ENCODE measurements around the gene GFRA4.

The GFRA4 gene

GRCh38 chr20:3693376-3693775 is 30.2 kb upstream of the GFRA4 start:
- no peak for DNase-seq

GRCh38 chr20:3692706-3693294 is 29.6 kb upstream of the GFRA4 start:
- no peak for DNase-seq

GRCh38 chr20:3691897-3692296 is 28.7 kb upstream of the GFRA4 start:
- no peak for DNase-seq

DNA sequence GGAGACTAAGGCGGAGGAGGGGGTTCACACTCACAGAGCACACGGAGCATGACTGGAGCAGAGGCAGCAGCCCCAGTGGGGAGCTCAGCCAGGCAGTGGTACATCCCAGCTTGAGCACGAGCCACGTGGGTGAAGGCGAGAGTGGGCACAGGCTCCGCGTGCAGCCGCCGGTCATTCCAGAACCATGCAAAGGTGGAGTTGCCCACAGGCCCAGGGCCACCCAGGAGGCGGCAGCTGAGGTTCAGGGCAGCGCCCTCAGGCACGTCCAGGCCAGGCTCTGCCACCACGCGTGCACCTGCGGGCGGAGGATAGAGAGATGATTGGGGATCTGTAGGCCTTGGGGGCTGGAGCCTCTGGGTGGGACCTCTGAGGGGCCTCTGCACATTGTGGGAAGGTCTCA is 28.1 kb upstream of the GFRA4 start:
- DNase-seq: no peak

DNA sequence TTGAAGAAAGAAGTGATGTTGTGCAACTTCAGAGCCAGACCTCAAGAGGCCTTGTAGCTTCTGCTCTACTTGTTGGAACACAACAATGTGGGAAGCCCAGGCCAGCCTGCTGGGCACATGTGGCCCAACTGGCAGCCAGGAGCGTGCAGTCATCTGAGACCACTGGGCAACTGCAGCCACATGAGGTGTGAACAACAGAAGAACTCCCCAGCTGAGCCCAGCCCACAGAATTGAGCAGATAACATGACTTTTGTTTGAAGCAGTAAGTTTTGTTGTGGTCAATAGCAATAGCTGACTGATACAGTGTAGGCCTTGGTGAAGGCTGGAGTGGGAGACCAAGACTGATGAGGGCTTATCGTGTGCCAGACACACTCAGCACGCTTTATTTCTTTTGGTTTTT is 27.2 kb upstream of the GFRA4 start:
- no peak for DNase-seq

DNA sequence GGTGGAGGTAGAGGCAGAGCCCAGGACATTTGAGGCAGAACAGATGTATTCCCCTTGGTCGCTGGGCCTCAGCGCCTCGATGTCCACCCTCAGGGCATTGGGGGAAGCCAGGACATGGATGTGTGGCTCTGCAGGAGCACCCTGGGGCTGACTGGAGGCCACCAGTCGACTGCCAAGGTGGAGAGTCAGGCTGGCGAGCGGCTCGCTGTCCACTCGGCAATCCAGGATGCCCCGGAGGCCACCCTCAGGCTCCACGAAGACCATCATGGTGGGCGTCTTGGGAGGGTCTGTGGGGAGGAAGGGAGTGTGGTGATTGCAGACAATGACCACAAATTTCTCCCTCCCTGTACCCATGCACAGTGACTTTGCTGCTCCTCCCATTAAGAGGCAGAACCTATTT is 26.8 kb upstream of the GFRA4 start:
- no peak for DNase-seq

DNA sequence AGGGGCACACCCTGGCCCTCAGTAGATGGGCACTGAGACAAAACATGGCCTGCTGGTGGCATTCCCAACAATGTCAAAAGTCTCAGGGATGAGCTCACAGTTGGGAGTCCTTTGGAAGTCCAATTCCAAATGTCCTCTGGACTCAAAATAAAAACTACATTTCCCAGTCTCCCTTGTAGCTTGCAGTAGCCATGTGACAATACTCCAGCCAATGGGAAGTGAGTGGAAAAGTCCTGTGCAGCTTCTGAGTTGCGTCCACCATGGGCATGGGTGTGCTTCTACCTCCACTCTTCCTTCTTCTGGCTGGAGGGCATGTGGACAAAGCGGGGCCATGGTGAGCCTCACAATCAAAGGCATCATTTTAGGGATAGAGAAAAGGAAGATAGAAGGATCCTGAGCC is 24.5 kb upstream of the GFRA4 start:
- no peak for DNase-seq

GRCh38 chr20:3686867-3687321 is 23.7 kb upstream of the GFRA4 start:
- no peak for DNase-seq

DNA sequence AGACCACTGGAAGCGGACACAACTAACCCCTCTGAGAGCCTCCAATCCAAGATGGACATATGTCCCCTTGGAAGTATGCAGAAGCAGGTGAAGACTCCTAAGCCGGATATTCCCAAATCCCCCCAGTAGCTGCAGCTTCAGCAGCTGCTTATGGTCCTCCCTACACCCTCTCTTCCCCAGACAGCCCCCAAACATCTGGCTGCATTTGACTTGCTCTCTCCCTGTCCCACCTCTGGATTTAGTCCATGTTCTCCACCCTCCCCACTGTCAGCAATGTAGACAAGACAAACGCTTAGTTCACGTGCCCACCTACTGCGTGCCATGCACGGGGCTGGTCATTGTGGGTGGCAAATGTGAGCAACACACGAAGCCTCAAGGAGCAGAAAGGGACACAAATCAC is 23.2 kb upstream of the GFRA4 start:
- DNase-seq: no peak

GRCh38 chr20:3685341-3685740 is 22.1 kb upstream of the GFRA4 start:
- no peak for DNase-seq

DNA sequence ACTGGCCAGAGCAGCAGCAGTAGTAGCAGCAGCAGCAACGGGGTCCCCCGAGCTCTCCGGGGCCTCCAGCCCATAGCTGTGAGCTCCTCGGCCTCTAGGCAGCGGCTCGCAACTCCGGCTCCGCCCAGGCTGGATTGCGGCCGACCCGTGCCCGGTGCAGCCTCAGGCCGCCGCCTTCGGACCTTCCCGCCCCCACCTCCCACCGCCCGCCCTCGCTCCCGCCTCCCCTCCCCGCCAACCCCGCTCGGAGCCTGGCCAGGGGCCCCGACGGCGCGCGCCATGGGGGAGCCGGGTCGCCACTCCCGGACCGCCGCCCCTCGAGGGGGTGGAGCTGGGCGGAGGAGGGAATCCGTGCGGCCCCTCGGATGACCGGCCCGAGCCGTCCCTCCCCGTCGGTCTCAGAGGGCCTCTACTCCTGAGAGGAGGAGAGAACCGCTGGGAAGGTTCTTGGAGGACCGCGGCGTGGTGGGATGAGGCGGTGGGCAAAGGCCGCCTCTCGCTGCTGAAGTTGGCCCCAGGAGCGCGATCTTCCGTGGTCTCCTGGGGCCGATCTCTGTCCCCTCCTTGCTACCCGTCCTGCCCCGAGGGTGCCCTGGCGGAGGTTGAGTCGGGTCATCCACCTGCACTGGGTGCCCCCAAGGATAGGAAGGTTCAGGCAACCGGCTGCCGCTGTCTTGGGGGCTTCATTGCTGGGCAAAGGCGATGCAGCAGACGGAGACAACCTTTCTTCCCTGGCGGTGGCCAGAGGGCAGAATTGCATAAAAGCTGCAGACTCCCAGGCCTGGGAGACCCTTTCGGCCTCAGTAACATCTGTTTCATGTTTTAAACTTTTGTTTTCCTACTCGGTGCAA is 19.0 kb upstream of the GFRA4 start, which contains the start of gene ADAM33:
TSS of gene ADAM33 (minus strand) at position 80 of the 851 bp plus-strand sequence. CDS start at position 74, 6 bp downstream.
- DNase-seq: no peak

DNA sequence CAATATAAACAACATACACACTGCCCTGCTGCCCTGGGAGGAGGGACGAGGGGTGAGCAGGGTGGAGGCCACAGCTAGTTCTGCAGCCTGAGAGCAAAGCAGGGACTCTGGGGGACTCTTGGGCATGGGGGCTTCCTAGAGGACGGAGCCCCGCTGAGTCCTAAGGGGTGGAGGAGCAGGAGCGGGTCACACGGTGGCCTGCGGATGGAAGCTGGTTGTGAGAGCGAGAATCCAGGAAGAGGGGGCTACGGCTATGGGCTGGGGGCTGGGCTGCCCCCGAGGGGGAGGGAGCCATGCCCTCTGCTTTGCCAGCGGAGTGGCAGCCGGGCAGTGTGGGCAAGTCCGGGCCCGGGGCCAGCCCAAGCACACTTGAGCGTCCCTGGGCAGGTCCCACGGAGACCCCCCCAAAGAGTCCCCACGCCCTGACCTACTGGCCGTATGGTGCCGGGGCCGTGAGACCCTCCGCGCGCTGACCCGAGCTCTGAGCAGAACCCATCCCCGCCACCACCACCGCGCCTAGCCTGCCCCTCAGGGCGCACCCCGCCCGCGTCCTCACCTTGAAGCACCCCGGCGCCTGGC is 18.2 kb upstream of the GFRA4 start:
- DNase-seq: no peak

GRCh38 chr20:3680701-3681351 is 17.6 kb upstream of the GFRA4 start:
- DNase-seq: no peak

DNA sequence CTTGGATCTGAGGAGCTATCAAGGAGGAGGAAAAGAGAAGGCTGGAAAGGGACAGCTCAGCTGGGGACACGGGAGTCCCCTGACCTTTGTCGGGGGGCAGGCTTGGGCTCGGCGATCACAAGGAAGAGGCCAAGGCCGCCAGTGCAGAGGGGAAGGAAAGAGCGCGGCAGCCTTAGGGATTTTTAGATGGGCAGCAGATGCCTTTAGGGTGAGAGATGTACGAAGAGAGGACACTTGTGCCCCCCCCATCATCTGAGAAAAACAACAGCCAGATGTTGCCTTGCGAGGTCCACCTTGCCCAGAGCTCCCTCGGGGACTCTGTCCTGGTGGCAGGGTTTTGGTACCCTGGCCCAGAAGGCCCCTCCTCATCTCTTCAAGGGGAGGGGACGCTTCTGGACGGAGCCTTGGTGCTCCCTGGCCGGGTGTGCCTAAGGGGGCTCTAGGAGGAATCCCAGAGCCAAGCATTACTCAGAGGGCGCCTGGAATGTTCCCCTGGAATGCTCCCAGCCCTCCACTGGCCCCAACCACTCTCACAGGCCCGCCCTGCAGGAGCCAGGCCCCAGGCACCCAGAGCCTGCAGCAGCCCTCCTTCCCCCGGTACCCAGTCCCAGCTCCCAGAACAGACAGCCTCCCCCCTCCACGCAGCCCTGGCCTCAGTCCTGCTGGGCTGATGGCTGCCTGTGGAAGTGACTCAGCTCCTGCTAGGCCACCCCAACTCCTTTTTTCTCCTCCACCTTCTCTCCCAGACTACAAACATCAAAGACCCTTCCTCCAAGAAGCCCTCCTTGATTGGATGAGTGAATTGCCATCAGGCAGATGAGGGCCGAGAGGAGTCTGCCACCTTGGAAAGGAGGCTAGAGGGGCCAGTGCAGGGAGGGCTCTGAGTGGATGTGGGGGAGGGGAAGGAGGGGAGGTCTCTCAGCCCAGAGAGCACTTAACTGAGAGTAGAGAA is 16.8 kb upstream of the GFRA4 start:
- DNase-seq: no peak

- no peak for DNase-seq
Measured at GRCh38 chr20:3678856-3679720, 15.9 kb upstream of the GFRA4 start.

GRCh38 chr20:3678198-3678597 is 15.0 kb upstream of the GFRA4 start:
- DNase-seq: no peak

DNA sequence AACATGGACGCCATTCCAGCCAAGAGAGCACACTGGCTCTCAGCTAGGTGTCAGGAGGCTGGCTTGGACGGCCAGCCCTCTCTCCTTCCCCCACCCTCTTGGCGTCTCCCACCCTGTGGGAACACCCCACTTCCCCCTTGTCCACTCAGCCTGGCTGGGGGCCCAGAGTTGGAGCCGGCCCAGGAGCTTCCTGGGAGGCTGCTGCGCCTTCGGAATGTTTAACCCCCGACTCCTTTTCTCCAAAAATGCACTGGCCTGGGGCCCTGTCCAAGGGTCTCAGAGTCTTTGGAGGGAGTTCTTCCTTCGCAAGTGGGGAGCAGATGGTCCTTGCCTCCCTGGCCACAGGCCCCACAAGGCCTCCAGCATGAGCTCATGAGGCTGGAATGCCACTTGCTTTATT is 14.5 kb upstream of the GFRA4 start:
- no peak for DNase-seq

- no peak for DNase-seq
Measured at GRCh38 chr20:3674995-3675900, 12.0 kb upstream of the GFRA4 start.

DNA sequence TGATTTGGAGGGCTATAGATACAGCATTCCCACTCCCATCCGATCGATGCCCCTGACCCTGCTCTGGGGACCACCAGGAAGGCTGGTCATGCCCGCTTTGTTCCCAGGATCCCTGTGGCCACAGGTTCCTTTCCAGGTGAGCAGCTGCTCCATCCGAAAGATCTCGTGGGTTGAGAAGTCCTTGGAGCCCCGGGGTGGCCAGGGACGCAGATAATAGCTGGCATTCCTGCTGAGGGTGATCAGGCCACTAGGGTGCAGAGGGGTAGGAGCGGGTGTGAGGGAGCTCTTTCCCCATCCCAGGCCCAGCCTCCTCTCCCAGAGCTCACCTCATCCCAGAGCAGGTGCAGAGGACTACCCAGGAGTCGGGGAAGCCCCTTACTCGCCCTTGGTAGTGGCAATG is 11.2 kb upstream of the GFRA4 start:
- DNase-seq: no peak
